ENCODE results near the gene ALPL. TPM values are rescaled to one million over a fixed set of nuclear protein-coding genes. Genes with fewer than 3 reads are reported as not detected.

ALPL gene
- total RNA-seq, 3 donors from 2014 or later, result 2.9 to 98.0 (median 17.4) TPM

DNA sequence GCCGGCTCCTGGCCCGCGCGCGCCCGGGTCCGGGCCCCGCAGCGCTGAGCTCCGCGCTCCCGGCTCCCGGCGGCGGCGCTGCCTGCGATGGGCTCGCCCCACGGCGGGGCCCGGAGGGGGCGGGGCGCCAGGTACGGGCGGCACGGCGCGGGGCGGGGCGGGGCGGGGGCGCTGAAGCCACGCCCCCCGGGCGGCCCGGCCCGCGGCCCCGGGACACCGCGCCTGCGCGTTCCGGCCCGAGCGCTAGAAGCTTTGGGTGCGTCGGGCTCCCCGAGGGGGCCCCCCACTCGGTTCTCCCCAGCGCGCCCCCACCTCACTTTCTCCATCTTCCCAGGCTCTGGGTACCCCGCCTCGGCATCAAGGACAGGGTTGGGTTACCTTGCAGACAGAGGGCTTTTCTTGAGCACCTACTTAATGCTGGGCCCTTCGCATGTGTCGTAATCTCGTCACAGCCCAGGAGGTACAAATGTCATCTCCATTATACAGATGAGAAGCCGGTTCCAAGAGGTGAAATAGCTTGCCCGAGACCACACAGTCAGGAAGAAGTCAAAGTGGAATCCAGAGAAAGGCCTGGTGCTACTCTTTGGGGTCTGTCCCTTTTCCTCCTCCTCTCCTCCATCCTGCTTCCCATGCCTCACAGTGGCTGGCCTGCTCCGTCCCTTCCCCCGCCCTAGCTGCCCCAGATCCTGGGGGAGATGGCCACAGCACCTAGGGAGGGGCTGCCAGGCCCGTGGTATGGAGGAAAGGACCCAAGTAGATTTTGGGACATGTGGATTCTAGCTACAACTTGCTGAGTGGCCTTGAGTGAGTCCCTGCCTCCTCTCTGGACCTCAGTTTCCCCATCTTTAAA is 113.5 kb downstream of the ALPL start:
- H3K36me3 ChIP-seq, result no peaks in the 10 kb centered on the region
- peak overlapping the region in 2 of 3 donors; percentile 55 to 74 for H3K4me3 ChIP-seq
- no peak for TF ChIP-seq POLR2AphosphoS5 (IDR thresholded peaks at IDR 0.05)
- no peak for TF ChIP-seq POLR2A (IDR thresholded peaks at IDR 0.05)
- TF ChIP-seq, protein P1, sequence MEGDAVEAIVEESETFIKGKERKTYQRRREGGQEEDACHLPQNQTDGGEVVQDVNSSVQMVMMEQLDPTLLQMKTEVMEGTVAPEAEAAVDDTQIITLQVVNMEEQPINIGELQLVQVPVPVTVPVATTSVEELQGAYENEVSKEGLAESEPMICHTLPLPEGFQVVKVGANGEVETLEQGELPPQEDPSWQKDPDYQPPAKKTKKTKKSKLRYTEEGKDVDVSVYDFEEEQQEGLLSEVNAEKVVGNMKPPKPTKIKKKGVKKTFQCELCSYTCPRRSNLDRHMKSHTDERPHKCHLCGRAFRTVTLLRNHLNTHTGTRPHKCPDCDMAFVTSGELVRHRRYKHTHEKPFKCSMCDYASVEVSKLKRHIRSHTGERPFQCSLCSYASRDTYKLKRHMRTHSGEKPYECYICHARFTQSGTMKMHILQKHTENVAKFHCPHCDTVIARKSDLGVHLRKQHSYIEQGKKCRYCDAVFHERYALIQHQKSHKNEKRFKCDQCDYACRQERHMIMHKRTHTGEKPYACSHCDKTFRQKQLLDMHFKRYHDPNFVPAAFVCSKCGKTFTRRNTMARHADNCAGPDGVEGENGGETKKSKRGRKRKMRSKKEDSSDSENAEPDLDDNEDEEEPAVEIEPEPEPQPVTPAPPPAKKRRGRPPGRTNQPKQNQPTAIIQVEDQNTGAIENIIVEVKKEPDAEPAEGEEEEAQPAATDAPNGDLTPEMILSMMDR (IDR thresholded peaks at IDR 0.05), result no peak
- H3K27ac ChIP-seq, result peak overlapping the region; percentile 64 to 86
- H3K9me3 ChIP-seq, result no peaks in the 10 kb centered on the region
- no peak for DNase-seq (ENCODE audit: low spot score in 2 of 2)
- intact Hi-C loops (cut with DNase I; ENCODE audit: low total_unique reads), result no loop called here
- H3K27me3 ChIP-seq, result no peaks in the 10 kb centered on the region
- peaks cover 2 to 20% of the 10 kb centered on the region in 2 donors for H3K4me1 ChIP-seq

DNA sequence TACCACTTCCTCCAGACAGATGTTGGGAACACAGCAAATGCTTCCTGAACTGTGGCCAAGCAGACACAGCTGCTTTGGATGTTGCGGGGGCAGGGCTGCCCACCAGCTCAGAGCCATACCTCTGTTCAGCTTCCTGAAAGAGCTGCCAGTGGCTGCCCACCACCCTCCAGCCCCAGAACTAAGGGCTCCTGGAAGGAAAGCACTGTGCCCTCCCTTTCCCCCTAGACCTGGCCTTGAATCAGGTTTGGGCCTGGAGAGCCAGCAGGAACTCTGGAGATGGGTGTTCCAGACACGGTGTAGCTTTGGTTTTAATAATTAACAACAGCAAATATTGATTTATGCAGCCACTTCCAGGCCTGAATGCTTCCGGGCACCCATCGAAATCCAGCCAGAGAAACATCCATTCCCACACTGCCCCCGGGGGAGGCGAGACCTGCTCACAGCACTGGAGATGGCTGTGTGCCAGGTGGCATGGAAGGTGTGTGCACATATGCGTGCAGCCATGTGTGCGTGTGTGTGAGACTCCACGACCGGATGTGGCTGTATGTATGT is 114.3 kb downstream of the ALPL start:
- no peak overlapping the region for H3K4me3 ChIP-seq
- intact Hi-C loops (cut with DNase I; ENCODE audit: low total_unique reads), result no loop called here
- DNase-seq (ENCODE audit: low spot score in 2 of 2), result peak; percentile 47 to 89
- peak overlapping the region; percentile 64 to 86 for H3K27ac ChIP-seq
- peaks cover 2 to 20% of the 10 kb centered on the region in 2 donors for H3K4me1 ChIP-seq
- H3K27me3 ChIP-seq, result no peaks in the 10 kb centered on the region
- no peak for TF ChIP-seq POLR2AphosphoS5 (IDR thresholded peaks at IDR 0.05)
- TF ChIP-seq, protein P1 (IDR thresholded peaks at IDR 0.05), result no peak
- no peak for TF ChIP-seq POLR2A (IDR thresholded peaks at IDR 0.05)
- H3K36me3 ChIP-seq, result no peaks in the 10 kb centered on the region
- no peaks in the 10 kb centered on the region for H3K9me3 ChIP-seq

DNA sequence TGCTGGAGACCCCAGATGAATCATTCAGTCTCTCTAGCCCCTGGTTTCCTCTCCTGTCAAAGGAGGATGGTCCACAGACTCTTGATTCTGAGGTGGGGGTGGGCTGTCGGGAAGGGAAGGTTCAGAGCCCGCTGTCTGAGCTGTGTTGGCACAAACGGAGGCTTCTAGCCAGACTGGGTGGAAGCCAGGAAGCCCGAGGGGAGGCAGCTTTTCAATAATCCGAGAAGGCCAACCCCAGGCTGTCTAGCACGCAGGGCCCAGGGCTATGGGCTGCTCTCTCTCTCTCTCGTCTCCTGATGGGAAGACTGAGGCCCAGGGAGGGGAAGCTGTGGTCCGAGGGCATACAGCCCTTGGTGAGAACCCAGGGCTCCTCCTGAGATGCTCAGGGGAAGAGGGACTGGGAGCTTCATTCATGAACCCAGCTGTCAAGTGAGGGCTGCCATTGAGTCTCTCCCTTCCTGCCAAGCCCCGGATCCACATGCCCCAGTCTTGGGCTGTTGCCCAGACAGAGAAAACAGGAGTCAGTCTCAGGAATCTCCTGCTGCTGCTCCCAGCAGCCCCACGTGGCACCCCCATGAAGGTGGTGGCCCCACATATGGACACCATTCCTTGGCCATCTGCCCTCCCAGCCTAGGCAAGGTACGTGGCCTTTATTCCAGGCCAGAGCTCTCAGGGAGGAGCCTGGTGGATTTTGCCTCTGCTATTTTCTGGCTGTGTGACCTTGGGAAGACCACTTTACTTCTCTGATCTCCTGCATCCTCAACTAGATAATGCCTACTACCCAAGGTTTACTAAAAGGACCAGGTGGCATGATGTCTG is 115.6 kb downstream of the ALPL start:
- Histone ChIP-seq H3K27ac (peak overlapping the region; percentile 57 to 64), H3K36me3 (no peaks in the 10 kb centered on the region), H3K9me3 (no peaks in the 10 kb centered on the region), H3K27me3 (no peaks in the 10 kb centered on the region), H3K4me1 (peaks cover 2 to 20% of the 10 kb centered on the region in 2 donors), H3K4me3 (no peak overlapping the region)
- no peak for DNase-seq (ENCODE audit: low spot score in 2 of 2)
- TF ChIP-seq POLR2AphosphoS5 (IDR thresholded peaks at IDR 0.05), result no peak
- TF ChIP-seq, protein P1 (IDR thresholded peaks at IDR 0.05), result no peak
- no peak for TF ChIP-seq POLR2A (IDR thresholded peaks at IDR 0.05)
- intact Hi-C loops (cut with DNase I; ENCODE audit: low total_unique reads), result no loop called here

DNA sequence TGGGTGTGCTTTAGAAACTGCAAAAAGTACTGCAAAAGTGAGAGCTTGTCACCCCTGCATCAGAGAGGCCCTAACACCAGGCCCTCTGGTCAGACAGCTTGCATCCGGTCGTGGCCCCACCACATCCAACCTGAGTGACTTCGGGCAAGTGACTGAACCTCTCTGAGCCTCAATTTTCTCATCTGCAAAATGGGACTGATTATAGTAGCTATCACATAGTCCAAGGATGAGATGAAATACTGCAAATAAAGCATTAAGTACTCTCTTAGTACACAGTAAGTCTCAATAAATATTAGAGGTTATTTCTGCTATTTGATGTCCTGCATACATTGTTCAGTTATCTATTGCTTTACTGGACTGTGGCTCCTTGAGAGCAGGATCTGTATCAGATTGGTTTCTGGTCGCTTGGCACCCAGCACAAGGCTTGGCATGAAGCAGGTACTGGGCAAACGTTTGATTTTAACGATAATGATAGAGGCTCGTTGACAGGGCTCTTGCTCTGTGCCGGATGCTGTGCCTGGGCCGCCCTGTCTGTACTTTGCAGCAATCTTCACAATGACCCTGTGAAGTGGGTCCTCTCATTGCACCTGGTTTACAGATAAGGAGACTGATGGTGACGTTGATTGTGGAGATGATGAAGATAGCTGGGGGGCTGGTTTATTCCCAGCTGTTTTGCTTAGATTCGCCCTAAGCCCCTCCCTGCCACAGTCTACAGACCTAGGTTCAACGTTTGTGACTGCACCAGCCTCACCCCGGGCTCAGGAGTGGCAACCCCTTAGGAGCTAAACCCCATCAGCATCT is 116.4 kb downstream of the ALPL start:
- Histone ChIP-seq H3K36me3 (no peaks in the 10 kb centered on the region), H3K4me3 (no peak overlapping the region), H3K27me3 (no peaks in the 10 kb centered on the region), H3K9me3 (no peaks in the 10 kb centered on the region), H3K27ac (peak overlapping the region in 1 of 2 donors; percentile 57), H3K4me1 (peaks cover 2 to 20% of the 10 kb centered on the region in 2 donors)
- TF ChIP-seq, protein P1 (IDR thresholded peaks at IDR 0.05), result no peak
- no peak for TF ChIP-seq POLR2AphosphoS5 (IDR thresholded peaks at IDR 0.05)
- TF ChIP-seq POLR2A (IDR thresholded peaks at IDR 0.05), result no peak
- intact Hi-C loops (cut with DNase I; ENCODE audit: low total_unique reads), result no loop called here
- DNase-seq (ENCODE audit: low spot score in 2 of 2), result no peak

Measured in breast epithelium (tissue), 4 donors.